HEK293 (cell line): ENCODE measurements around the gene FALEC.
"Not testable (repeated sequence)": the region's sequence is repeated elsewhere in the genome, so short reads cannot be mapped to it uniquely, and the experiment has no call there.

ENCODE experiments used
- CTCF ChIP-seq: fragments of 450-650 bp; formaldehyde crosslinking; IDR thresholded peaks from 2 replicates; pipeline ENCODE4 v1.5.1; 2016; ENCODE audit warnings: missing biosample characterization, missing genetic modification characterization
- ZFP37 ChIP-seq: fragments of 450-650 bp; formaldehyde crosslinking; IDR thresholded peaks from 2 replicates; pipeline ENCODE4 v1.5.1; 2016; ENCODE audit warnings: missing biosample characterization, missing genetic modification characterization
- ZNF133 ChIP-seq: fragments of 450-650 bp; formaldehyde crosslinking; IDR thresholded peaks from 2 replicates; pipeline ENCODE4 v1.5.1; 2016; ENCODE audit warnings: missing biosample characterization, missing genetic modification characterization
- ZNF18 ChIP-seq: fragments of 450-650 bp; formaldehyde crosslinking; IDR thresholded peaks from 2 replicates; pipeline ENCODE4 v1.5.1; 2016; ENCODE audit warnings: missing biosample characterization, missing genetic modification characterization
- ZNF549 ChIP-seq: fragments of 450-650 bp; IDR thresholded peaks from 2 replicates; pipeline ENCODE4 v1.5.1; 2018; ENCODE audit warnings: missing biosample characterization, missing genetic modification characterization, mild to moderate bottlenecking, inconsistent platforms, moderate library complexity

- not testable (repeated sequence) for TF ChIP-seq CTCF, ZFP37, ZNF18, ZNF549, ZNF133 (tag by site-specific recombination)
Measured at GRCh38 chr1:150580966-150581365, 65.4 kb downstream of the FALEC start.
